ENCODE measurements around the gene GBP4.

GRCh38 chr1:89198081-89198480, 661 bp downstream of the GBP4 start:
- TF ChIP-seq CTCF (conservative IDR thresholded peaks at IDR 0.05; ENCODE audit: low read depth in 2 of 2) (no peak), CREB1 (CRISPR knock-in tag; IDR thresholded peaks at IDR 0.05; ENCODE audit: low read depth) (no peak), ZNF114 (CRISPR knock-in tag; IDR thresholded peaks at IDR 0.05) (no peak), EZH2phosphoT487 (IDR thresholded peaks at IDR 0.05; ENCODE audit: unreplicated experiment) (no peak), REST (IDR thresholded peaks at IDR 0.05; ENCODE audit: unreplicated experiment) (no peak), NANOG (IDR thresholded peaks at IDR 0.05; ENCODE audit: borderline replicate concordance) (no peak)
